Measurements from ENCODE around the gene POLE3.
"Not testable (repeated sequence)": the region's sequence is repeated elsewhere in the genome, so short reads cannot be mapped to it uniquely, and the experiment has no call there.

POLE3 gene

GRCh38 chr9:113375057-113376023 is 35.1 kb downstream of the POLE3 start:
- DNase-seq, result no peak

- DNase-seq, result no peak
Measured at GRCh38 chr9:113373676-113374392, 36.6 kb downstream of the POLE3 start.

- DNase-seq, result no peak
Measured at GRCh38 chr9:113373256-113373655, 37.2 kb downstream of the POLE3 start.

GRCh38 chr9:113372059-113372458 is 38.4 kb downstream of the POLE3 start:
- DNase-seq, result no peak

- no peak for DNase-seq
Measured at GRCh38 chr9:113370806-113371325, 39.6 kb downstream of the POLE3 start.

- no peak for DNase-seq
Measured at GRCh38 chr9:113369855-113370140, 40.7 kb downstream of the POLE3 start.

- no peak for DNase-seq
Measured at GRCh38 chr9:113368982-113369854, 41.3 kb downstream of the POLE3 start.

GRCh38 chr9:113368348-113368981 is 42.0 kb downstream of the POLE3 start:
- no peak for DNase-seq

- not testable (repeated sequence) for DNase-seq
Measured at GRCh38 chr9:113365652-113366051, 44.8 kb downstream of the POLE3 start.

GRCh38 chr9:113364951-113365350 is 45.5 kb downstream of the POLE3 start:
- DNase-seq, result no peak

- DNase-seq, result no peak
Measured at GRCh38 chr9:113363336-113363735, 47.1 kb downstream of the POLE3 start.

GRCh38 chr9:113361304-113362018 is 49.0 kb downstream of the POLE3 start:
- DNase-seq, result no peak

GRCh38 chr9:113360242-113360842 is 50.1 kb downstream of the POLE3 start:
- no peak for DNase-seq

GRCh38 chr9:113359385-113359784 is 51.1 kb downstream of the POLE3 start:
- DNase-seq, result no peak

Data from NCI-H2081 treated with DMSO at 0.1 percent for 48 hours (cell line).